ENCODE results near the gene MYLK2. TPM values are rescaled to one million over a fixed set of nuclear protein-coding genes. Genes with fewer than 3 reads are reported as not detected.

Gene MYLK2
- total RNA-seq, 2 donors from 2014 or later, result 4.9 to 9.3 TPM

GRCh38 chr20:31790401-31790800 is 28.8 kb upstream of the MYLK2 start:
- no peak overlapping the region for H3K27ac ChIP-seq
- WGBS, 2 donors, result 91 to 95% methylated on average over 3 of the region's 3 CpGs
- no peak overlapping the region for H3K4me3 ChIP-seq
- ATAC-seq (no peak), DNase-seq (no peak)
- H3K27me3 ChIP-seq, result no peaks in the 10 kb centered on the region
- no peaks in the 10 kb centered on the region for H3K36me3 ChIP-seq (replicated peaks in 1 of 2; ENCODE audit: insufficient read depth in 1 of 2, low read depth in 2 of 2)
- no peaks in the 10 kb centered on the region for H3K9me3 ChIP-seq
- no peaks in the 10 kb centered on the region for H3K4me1 ChIP-seq
- intact Hi-C loops (cut with DNase I), result no loop called here
- TF ChIP-seq CTCF (IDR thresholded peaks at IDR 0.05), result no peak
- TF ChIP-seq POLR2A (IDR thresholded peaks at IDR 0.05), result no peak

- intact Hi-C loops (cut with DNase I), result no loop called here
- H3K36me3 ChIP-seq (replicated peaks in 1 of 2; ENCODE audit: insufficient read depth in 1 of 2, low read depth in 2 of 2), result no peaks in the 10 kb centered on the region
- no peaks in the 10 kb centered on the region for H3K9me3 ChIP-seq
- H3K4me3 ChIP-seq, result no peak overlapping the region
- DNase-seq, result no peak
- H3K27me3 ChIP-seq, result no peaks in the 10 kb centered on the region
- H3K27ac ChIP-seq, result no peak overlapping the region
- no peak for ATAC-seq
- H3K4me1 ChIP-seq, result no peaks in the 10 kb centered on the region
- 88 to 96% methylated on average over 3 of the region's 3 CpGs for WGBS, 2 donors
- TF ChIP-seq POLR2A (IDR thresholded peaks at IDR 0.05), result no peak
- no peak for TF ChIP-seq CTCF (IDR thresholded peaks at IDR 0.05)
Observed at GRCh38 chr20:31797364-31797763, 21.8 kb upstream of the MYLK2 start.

- intact Hi-C loops (cut with DNase I), result no loop called here
- H3K27me3 ChIP-seq, result no peaks in the 10 kb centered on the region
- no peak for TF ChIP-seq CTCF (IDR thresholded peaks at IDR 0.05)
- TF ChIP-seq POLR2A (IDR thresholded peaks at IDR 0.05), result no peak
- H3K27ac ChIP-seq, result no peak overlapping the region
- 64 to 70% methylated on average over 6 to 7 of the region's 7 CpGs for WGBS, 2 donors
- H3K9me3 ChIP-seq, result no peaks in the 10 kb centered on the region
- DNase-seq, result no peak
- H3K4me1 ChIP-seq, result no peaks in the 10 kb centered on the region
- no peak overlapping the region for H3K4me3 ChIP-seq
- no peaks in the 10 kb centered on the region for H3K36me3 ChIP-seq (replicated peaks in 1 of 2; ENCODE audit: insufficient read depth in 1 of 2, low read depth in 2 of 2)
- no peak for ATAC-seq
Observed at GRCh38 chr20:31801508-31801907, 17.6 kb upstream of the MYLK2 start.

- H3K27ac ChIP-seq, result no peak overlapping the region
- no peaks in the 10 kb centered on the region for H3K4me1 ChIP-seq
- TF ChIP-seq POLR2A (IDR thresholded peaks at IDR 0.05) (no peak), CTCF (IDR thresholded peaks at IDR 0.05) (no peak)
- no peaks in the 10 kb centered on the region for H3K27me3 ChIP-seq
- no peaks in the 10 kb centered on the region for H3K36me3 ChIP-seq (replicated peaks in 1 of 2; ENCODE audit: insufficient read depth in 1 of 2, low read depth in 2 of 2)
- H3K4me3 ChIP-seq, result no peak overlapping the region
- ATAC-seq (no peak), DNase-seq (no peak)
- no peaks in the 10 kb centered on the region for H3K9me3 ChIP-seq
- intact Hi-C loops (cut with DNase I), result no loop called here
- 82 to 88% methylated on average over 7 of the region's 7 CpGs for WGBS, 2 donors
Observed at GRCh38 chr20:31803552-31804291, 15.4 kb upstream of the MYLK2 start.

Measured in body of pancreas (tissue), 4 donors.